Measurements from ENCODE around the gene SUGCT.

The SUGCT gene

DNA sequence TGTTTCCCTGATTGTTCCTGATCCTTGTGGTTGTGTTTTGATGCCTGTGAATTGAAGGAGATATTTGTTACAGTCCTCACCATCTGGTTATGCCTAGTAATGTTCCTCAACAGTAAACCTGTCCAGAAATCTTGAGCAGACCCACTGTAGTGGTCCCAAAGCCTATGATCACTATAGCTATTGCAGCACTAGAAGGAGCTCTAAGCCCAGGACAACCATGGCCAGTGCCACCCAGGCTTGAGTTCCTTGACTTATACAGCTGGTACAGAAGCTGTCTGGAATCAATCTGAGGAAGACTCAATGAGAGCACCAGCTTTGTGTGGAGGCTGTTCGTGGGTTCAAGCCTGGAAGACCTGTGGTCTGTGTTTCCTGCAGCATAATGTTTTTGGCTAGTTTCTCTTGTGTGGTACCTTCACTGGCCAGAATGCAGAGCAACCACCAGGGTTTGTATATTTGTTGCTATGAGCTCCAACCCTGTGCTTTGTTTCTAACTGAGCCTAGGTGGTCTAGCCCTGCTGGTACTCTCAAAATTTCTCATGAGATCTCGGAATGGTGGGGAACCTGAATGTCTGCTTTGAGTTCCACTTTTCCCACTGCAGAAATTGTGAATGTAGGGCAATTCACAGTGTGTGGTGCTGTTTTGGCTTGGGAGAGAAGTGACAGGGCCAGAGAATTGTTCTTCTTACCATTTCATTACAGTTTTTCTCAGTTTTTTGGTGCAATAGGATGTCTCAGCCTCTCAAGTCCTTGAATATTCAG, 355.2 kb downstream of the SUGCT start:
- no peak for DNase-seq

- no peak for DNase-seq
Measured at GRCh38 chr7:40490603-40490924, 355.8 kb downstream of the SUGCT start.

GRCh38 chr7:40492946-40493345, 358.1 kb downstream of the SUGCT start:
- no peak for DNase-seq

DNA sequence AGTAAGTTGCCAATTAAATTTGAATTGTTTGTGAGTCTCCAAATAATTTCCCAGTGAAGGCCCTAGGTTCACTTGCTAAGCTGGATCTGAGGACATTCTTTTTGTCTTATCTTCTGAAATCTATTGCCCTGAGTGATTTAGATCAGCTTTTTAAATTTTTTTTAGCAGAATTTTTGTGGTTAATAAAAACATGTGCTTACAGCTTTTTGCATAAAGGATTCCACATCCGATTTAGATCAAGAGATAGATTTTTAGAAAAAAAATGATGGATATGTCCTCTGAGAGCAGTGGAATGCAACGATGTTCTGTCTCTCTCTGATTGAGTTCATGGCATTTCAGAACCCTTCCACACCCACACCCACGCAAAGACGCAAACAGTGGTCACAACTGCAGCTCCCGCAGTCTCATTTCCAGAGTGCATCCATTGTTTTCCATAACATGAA, 358.8 kb downstream of the SUGCT start:
- no peak for DNase-seq

DNA sequence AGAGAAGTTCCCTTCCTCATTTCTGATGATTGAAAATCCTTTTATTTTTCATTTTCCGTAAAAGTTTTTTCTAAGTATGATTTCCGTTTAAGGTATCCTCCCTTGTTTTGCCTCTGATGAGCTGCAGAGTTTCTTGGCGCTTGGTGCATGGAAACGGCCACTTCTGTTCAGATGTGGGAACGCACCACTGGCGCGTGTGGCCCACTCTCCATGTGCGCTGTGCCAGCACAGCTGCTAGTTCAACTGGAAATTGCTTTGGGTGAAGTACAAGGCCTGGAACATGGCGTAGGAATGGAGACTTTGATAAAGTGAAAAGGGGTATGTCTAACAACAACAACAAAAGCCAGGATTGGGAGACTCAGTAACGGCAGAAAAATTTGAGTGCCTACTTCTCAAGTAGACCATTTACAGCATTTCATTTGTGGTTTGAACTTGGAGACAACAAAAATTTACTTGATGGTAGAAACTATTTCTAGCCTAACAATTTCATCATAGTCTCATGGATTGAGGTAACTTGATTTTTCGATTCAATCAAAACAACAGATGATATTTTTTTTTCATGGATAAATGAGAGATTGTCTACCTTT, 364.2 kb downstream of the SUGCT start:
- no peak for DNase-seq

GRCh38 chr7:40499718-40500117, 364.9 kb downstream of the SUGCT start:
- DNase-seq: no peak

GRCh38 chr7:40500219-40500618, 365.4 kb downstream of the SUGCT start:
- DNase-seq: no peak

GRCh38 chr7:40502359-40502758, 367.6 kb downstream of the SUGCT start:
- no peak for DNase-seq

DNA sequence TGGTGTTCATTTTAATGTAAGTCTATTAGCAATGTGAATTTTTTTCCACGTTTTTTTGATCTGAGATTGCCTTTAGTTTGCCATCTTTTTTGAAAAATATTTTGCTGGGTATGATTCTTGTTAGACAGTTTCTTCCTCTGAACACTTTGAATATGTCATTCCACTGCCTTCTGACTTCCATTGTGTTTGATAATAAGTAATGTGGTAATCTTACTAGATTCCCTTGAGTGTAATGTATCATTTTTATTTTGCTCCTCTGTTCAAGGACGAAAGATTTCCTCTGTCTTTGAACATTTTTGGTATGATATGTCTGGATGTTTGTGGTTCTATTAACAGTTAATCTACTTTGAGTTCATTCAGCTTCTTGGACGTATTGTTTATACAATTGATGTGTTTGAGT, 371.4 kb downstream of the SUGCT start:
- DNase-seq: no peak

- DNase-seq: no peak
Measured at GRCh38 chr7:40507166-40507565, 372.4 kb downstream of the SUGCT start.

DNA sequence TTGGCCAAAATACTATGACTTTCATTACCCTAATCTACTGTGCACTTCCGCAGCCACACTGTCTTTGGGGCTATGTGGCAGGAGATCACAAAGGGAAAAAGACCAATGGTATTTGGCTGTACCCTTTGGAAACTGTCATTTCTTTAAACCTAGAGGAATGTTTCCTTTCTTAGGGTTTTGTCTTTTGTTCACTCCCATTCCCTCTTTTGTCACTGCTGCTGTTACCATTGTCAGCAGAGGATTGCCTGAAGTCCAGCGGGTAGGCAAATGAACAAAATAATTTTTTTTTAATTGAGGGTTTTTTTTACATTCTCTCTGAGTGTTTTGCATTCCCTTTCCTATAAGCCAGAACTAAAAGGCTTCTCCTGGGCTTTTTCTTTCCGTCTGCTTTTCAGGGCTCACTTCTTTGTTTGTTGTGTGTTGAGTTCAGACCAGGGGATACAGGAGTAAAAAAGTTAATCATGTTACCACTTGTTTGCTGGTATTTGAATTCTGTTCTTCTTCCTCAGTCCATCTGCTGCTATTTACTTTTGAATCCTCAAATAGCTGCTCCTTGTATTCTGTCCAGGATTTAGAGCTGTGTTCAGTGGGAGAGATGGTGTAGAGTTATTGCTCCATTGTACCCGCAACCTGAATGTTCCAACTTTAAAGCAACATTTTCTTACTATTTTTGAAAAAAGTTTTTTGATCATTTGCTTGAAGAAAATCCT, 374.6 kb downstream of the SUGCT start:
- no peak for DNase-seq

DNA sequence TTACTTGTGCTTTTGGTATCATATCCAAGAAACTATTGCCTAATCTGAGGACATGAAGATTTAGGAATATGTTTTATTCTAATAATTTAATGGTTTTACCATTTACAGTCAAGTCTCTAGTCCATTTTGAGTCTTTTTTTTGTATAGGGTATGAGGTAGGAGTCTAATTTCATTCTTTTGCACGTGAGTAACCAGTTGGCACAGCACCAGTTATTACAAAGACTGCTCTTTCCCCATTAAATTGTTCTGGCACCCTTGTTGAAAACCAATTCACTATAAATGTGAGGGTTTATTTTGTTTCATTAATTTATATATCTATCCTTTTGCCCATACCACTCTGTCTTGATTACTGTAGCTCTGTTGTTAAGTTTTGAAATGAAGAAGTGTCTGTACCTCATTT, 381.6 kb downstream of the SUGCT start:
- DNase-seq: no peak

- DNase-seq: no peak
Measured at GRCh38 chr7:40519009-40519408, 384.2 kb downstream of the SUGCT start.

DNA sequence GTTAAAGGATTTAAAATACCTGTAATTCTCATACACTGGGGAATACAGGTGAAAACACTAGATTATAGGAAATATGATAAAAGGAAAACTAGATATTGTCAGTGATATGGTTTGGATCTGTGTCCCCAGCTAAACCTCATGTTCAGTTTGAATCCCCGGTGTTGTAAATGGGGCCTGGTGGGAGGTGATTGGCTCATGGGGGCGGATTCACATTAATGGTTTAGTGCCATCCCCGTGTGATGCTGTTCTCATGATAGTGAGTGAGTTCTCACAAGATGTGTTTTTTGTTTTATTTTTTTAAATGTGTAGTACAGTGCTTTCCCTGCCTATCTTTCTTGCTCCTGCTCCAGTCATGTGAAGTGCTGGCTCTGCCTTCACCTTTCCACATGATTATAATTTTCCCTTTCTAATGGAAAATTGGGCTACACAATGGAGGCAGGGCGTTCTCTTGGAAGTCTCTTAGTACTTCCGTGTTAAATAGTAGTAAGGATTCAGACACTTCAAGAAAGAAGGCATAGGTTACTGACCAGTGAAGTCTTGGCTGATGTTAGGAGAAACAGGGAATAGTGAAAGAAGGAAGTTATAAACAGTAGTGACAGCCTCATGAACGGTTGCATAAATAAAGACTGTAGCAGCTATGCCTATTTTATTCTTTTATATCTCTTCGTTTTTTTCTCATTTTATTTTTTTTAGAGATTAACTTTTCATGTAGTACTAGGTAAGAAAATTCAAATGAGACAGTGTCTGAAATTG, 386.4 kb downstream of the SUGCT start:
- no peak for DNase-seq

DNA sequence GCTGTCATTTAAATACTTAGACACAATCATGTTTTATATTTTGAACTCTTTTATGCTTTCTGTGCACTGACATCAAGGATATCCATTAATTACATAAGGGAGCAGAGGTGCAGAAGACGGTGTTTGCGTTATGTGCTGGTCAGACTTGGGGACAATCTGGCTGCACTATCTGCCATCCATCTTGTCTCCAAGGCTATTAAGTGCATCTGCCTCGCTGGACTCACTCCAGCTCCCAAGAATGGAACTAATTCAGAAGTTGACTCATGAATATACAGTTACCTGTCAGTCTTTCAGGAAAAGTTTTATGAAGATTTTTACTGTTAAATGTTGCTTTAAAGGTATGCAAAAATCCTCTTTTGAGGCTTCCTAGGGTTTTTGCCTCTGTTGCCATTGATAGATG, 391.0 kb downstream of the SUGCT start:
- DNase-seq: no peak

- no peak for DNase-seq
Measured at GRCh38 chr7:40526951-40527715, 392.3 kb downstream of the SUGCT start.

- DNase-seq: no peak
Measured at GRCh38 chr7:40527723-40528122, 392.9 kb downstream of the SUGCT start.

DNA sequence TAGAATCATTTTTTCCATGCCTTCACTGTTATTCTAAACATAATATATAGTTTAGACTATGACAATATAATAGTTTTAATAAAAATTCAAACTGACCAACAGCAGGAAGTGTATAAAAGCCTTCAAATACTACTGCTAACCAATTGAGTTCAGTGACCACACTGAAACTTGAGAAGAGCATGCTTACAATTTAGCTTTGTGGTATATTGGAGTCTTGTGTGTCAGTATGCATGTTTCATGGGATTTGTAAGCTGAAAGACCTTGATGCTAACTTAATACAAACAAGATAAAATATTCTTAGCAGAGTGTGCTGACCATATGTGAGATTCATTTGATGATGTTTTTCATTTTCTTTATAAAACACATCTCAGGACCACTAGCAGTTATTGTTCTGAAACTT, 395.5 kb downstream of the SUGCT start:
- DNase-seq: no peak

DNA sequence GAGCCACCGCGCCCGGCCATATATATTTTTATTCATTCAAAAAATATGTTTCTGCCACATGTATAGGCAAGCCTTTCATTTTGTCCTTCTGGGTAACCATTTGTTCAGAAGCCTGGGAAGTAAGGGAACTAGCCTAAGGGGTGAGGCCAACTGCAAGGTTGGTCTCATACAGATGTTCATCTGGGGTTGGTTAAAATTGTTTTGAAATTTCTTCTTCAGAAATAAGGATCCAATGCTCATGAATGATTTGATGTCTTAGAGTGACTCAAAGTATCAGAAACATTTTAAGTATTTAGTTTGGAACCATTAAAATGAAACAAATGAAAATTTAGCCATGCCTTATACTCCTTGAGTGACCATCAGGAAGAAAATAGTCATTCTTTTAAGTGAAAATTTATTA, 397.2 kb downstream of the SUGCT start:
- no peak for DNase-seq

DNA sequence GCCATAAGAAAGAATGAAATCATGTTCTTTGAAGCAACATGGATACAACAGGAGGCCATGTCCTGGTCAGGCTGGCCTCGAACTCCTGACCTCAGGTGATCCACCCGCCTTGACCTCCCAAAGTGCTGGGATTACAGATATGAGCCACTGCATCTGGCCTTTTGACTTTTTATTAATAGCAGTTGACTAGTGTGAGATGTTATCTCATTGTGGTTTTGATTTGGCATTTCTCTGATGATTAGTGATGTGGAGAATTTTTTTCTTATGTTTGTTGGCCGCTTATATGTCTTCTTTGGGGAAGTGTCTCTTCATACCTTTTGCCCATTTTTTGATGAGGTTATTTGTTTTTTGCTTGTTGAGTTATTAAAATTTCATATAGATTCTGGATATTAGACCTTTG, 400.9 kb downstream of the SUGCT start:
- no peak for DNase-seq

- DNase-seq: no peak
Measured at GRCh38 chr7:40536421-40536820, 401.6 kb downstream of the SUGCT start.

DNA sequence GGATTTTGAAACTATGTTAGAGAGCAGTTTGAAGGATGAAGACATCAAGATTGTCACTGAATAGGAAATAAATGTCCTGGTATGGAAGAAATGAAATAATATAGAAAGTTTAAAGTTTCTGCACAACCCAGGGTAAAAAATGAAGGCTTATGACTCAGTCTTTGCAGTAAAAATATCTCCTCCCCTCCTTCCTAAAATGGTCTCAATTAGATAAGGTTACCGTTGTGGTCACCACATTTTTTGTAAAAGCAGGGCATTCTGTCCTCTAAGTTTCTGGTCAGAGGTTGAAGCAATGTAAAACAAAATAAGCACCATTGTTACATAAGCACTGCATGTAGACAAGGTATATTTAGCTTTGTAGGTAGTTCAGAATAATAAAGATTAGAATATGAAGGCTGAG, 403.5 kb downstream of the SUGCT start:
- DNase-seq: no peak

DNA sequence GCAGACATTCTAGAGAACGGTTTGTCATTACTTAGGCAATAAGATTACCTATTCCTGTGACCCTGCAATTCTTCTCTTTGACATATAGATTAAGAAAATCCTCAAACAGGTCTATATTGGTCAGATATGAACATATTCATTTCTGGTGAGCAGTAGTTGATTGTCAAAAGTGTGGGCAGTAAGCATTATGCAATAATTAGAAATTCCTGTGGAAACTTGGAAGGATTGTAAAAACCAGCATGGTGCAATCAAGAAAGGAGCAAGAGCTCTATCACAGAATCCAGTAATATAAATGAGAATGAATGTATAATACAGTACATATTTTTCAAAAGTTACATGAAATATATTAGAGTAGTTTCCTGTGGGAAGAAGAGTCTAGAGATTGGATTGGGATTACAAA, 406.5 kb downstream of the SUGCT start:
- DNase-seq: no peak
